ENCODE results near the gene ARHGEF12. TPM values are rescaled to one million over a fixed set of nuclear protein-coding genes. Genes with fewer than 3 reads are reported as not detected.

The ARHGEF12 gene
- total RNA-seq, 2 donors from 2014 or later: 12.9 to 21.5 TPM

DNA sequence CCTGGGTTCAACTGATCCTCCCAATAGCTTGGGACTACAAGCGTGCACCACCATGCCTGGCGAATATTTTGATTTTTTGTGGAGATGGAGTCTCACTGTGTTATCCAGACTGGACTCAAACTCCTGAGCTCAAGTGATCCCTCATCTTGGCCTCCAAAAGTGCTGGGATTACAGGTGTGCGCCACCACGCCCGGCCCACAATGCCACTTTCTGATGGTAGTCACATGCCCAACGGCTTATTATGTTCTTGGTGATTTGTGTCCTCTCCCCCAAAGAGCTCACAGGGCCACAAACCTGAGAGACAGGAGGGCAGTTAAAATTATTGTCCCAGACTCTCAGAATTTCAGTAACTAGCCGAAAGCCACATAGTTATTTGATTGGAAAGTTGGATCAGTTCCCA lies 185.0 kb downstream of the ARHGEF12 start:
- no peaks in the 10 kb centered on the region for H3K9me3 Mint-ChIP-seq

DNA sequence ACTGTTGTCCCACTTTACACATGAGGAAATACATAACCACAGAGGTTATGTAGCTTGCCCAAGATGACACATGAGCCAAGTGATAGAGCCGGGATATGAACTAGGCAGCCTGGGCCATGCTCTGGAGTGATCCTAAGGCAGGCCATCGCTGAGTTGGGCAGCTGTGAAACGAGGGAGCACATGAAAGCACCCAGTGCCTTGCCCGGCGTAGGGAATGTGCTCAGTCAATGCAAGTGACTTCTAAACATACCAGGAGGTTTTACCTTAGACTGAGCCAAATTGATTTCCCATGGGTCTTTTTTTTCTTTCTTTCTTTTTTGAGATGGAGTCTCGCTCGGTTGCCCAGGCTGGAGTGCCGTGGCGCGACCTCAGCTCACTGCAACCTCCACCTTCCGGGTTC lies 185.8 kb downstream of the ARHGEF12 start:
- Mint-ChIP-seq H3K27ac (no peak overlapping the region), H3K9me3 (no peaks in the 10 kb centered on the region), H3K4me1 (no peaks in the 10 kb centered on the region), H3K4me3 (no peak overlapping the region), H3K36me3 (ENCODE audit: low read depth) (no peaks in the 10 kb centered on the region), H3K27me3 (peaks cover 15% of the 10 kb centered on the region)
- no peak for ATAC-seq (replicated peaks)

More for the DNA sequence above, 185.0 kb downstream of the ARHGEF12 start:
- Mint-ChIP-seq H3K4me1 (no peaks in the 10 kb centered on the region), H3K27ac (no peak overlapping the region), H3K27me3 (peaks cover 20% of the 10 kb centered on the region), H3K4me3 (no peak overlapping the region), H3K36me3 (ENCODE audit: low read depth) (no peaks in the 10 kb centered on the region)
- ATAC-seq (replicated peaks): no peak

DNA sequence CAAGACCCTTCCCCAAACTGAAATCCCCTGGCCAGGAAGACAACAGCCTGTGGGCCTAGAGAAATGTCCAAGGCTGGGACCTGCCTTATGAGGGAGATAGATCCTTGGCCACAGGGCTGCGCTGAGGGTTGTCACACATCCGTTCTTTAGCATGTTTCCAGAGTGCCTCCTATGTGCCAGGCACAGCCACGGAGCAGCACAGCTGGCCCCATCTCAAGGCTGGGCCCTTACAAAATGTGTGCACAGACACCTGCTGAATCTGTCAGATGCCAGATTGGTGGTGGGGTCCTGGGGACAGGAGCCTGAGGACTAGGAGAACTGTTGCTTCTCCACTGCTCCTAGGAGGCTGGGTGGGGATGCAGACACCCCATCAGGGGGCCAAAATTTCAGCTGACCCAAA lies 186.5 kb downstream of the ARHGEF12 start:
- no peaks in the 10 kb centered on the region for H3K9me3 Mint-ChIP-seq
- H3K36me3 Mint-ChIP-seq (ENCODE audit: low read depth): no peaks in the 10 kb centered on the region
- H3K27me3 Mint-ChIP-seq: peaks cover 11% of the 10 kb centered on the region
- H3K27ac Mint-ChIP-seq: no peak overlapping the region
- no peaks in the 10 kb centered on the region for H3K4me1 Mint-ChIP-seq
- H3K4me3 Mint-ChIP-seq: no peak overlapping the region
- no peak for ATAC-seq (replicated peaks)

DNA sequence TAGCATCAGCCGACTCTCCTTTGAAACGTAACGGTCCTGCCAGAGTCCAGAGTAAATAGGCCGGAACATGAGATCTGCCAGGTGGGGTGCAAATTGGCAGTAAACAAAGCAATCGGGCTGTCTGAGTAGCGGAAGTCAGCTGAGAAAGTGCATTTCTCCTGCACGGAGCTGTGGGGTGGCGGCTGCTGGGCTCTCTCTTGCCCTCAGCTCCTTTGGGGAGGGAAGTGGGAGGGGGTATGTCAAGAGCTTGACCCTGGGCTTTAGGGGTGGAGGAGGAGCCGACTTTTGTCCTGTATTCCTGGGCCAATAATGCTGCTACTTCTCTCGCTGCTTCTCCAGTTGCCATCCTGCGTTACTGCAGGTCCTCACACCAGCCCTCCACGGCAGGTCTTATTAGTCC lies 187.0 kb downstream of the ARHGEF12 start:
- Mint-ChIP-seq H3K27ac (no peak overlapping the region), H3K4me3 (no peak overlapping the region), H3K27me3 (peaks cover 9% of the 10 kb centered on the region), H3K9me3 (no peaks in the 10 kb centered on the region), H3K4me1 (no peaks in the 10 kb centered on the region), H3K36me3 (ENCODE audit: low read depth) (no peaks in the 10 kb centered on the region)
- ATAC-seq (replicated peaks): no peak

DNA sequence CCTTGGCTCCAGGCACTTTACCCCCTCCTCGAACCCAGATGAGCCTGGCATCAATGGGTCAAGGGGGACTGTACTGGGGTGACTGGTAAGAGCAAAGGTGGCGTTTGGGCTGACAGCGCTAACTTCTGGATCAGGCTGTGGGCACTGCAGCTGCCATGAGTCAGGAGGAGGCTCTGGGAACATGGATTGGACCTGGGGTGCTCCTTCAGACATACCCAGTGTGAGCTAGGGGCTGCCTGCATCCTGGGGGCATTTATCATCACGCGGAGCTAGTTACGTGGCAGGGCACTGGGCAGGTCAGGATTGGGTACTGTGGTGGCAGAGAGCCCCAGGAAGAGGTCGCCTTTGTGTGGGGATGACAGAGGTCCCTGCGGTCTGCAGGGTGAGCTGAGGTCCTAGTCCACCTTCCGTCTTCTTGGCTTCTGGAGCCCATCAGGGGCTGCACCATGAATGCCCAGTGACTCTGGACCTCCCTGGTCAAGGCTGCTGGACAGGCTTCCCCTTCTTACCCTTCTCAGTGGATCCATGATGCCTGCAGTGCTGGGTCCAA lies 188.4 kb downstream of the ARHGEF12 start:
- no peak for ATAC-seq (replicated peaks)
- no peak overlapping the region for H3K27ac Mint-ChIP-seq
- peaks cover 17% of the 10 kb centered on the region for H3K27me3 Mint-ChIP-seq
- H3K36me3 Mint-ChIP-seq (ENCODE audit: low read depth): no peaks in the 10 kb centered on the region
- no peaks in the 10 kb centered on the region for H3K4me1 Mint-ChIP-seq
- no peaks in the 10 kb centered on the region for H3K9me3 Mint-ChIP-seq
- no peak overlapping the region for H3K4me3 Mint-ChIP-seq

DNA sequence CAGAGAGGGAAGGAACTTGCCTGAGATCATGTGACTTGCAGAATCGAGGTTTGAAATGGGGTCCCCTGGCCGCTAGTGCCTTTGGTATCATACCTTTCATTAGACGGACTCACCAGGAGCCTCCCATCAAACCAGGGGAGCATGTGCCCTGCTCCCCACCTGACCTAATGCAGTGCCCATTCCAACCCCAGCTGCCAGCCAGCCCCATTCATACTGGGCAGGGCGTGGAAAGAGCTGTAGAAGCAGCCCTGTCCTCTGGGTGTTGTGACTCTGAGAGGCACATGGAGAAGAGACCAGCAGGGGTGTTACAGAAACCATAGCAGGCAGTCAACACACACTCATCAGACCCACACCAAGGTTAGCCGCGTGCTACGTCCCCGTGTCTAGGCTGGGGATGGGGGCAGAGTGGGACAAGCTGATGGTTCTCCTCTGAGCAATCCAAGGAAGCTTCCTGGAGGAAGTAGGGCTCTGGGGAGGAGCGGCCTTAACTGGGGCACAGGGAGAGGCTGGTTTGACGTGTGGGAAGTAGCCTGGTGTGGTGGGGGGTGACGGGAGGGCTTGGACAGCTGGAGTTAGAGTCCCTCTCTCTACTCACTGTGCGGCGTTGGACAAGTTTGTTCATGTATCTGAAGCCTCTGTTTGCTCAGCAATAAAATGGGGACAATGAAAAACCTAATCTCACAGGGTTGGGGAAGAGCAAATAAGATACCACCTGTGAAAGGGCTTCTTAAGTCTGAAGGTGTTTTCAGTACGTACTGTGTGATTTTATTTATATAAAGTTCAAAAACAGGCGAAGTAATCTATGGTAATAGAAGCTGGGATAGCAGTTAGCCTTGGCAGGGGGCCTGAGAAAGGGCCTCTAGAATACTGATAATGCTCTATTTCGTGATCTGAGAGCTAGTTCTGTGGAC lies 189.3 kb downstream of the ARHGEF12 start:
- no peaks in the 10 kb centered on the region for H3K36me3 Mint-ChIP-seq (ENCODE audit: low read depth)
- no peak overlapping the region for H3K4me3 Mint-ChIP-seq
- H3K27me3 Mint-ChIP-seq: peaks cover 20% of the 10 kb centered on the region
- no peaks in the 10 kb centered on the region for H3K9me3 Mint-ChIP-seq
- no peaks in the 10 kb centered on the region for H3K4me1 Mint-ChIP-seq
- no peak for ATAC-seq (replicated peaks)
- no peak overlapping the region for H3K27ac Mint-ChIP-seq

DNA sequence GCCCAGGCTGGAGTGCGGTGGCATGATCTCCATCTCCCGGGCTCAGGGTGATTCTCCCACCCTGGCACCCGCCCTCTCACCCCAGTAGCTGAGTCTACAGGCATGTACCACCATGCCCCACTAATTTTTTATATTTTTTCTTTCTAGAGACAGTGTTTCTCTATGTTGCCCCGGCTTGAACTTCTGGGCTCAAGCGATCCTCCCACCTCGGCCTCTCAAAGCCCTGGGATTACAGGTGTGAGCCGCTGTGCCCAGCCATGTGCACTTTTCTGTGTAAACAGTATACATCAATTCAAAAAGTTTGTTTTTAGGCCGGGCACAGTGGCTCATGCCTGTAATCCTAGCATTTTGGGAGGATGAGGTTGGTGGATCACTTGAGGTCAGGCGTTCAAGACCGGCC lies 190.0 kb downstream of the ARHGEF12 start:
- no peaks in the 10 kb centered on the region for H3K36me3 Mint-ChIP-seq (ENCODE audit: low read depth)
- ATAC-seq (replicated peaks): no peak
- no peak overlapping the region for H3K27ac Mint-ChIP-seq
- H3K27me3 Mint-ChIP-seq: peaks cover 25% of the 10 kb centered on the region
- H3K9me3 Mint-ChIP-seq: no peaks in the 10 kb centered on the region
- no peaks in the 10 kb centered on the region for H3K4me1 Mint-ChIP-seq
- H3K4me3 Mint-ChIP-seq: no peak overlapping the region

DNA sequence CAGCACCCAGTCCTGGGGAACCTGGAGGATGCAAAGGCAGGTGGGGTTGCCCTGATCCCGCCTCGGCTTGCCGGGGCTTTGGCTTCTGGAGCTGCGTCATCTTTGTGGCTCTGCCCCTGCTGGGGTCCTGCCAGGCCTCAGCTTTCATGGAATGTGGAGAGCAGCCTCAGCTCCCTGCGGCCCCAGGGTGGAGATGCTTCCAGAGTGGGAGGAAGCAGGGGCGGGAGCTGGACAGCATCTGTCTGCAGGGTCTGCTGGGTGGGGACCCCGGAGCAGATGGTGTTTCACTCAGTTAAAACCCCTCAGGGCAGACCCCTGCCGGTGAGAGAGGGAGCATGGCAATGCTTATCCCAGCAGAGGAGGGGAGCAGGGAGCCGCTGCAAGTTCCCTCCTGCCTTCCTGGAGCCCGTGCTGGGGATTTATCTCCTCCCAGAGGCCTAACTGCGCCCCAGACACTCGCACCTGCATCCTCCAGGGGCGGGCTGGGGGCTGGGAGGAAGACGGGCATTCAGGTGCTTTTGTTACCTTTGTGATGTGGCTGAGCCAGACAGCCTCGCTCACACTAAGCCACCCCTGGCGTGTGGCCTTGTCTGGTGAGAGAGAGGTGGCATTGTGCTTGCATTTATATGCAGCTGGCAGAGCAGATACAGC lies 191.0 kb downstream of the ARHGEF12 start:
- H3K9me3 Mint-ChIP-seq: no peaks in the 10 kb centered on the region
- H3K27me3 Mint-ChIP-seq: peaks cover 23% of the 10 kb centered on the region
- no peak for ATAC-seq (replicated peaks)
- no peaks in the 10 kb centered on the region for H3K4me1 Mint-ChIP-seq
- no peaks in the 10 kb centered on the region for H3K36me3 Mint-ChIP-seq (ENCODE audit: low read depth)
- no peak overlapping the region for H3K4me3 Mint-ChIP-seq
- H3K27ac Mint-ChIP-seq: no peak overlapping the region

DNA sequence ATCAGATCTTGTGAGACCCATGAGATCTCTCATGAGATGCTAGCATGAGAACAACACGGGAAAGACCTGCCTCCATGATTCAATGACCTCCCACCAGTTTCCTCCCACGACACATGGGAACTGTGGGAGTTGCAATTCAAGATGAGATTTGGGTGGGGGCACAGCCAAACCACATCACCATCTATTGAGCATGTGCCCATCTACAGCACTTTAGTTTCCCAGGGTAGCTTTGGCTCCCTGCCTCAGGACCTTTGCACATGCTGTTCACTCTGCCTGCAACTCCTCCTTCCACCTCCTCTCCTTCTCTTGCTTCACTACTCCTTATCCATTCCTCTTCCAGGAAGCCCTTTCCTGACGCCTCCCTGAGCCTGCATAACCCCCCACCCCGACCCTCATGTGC lies 192.5 kb downstream of the ARHGEF12 start:
- no peak for ATAC-seq (replicated peaks)
- peaks cover 31% of the 10 kb centered on the region for H3K27me3 Mint-ChIP-seq
- no peaks in the 10 kb centered on the region for H3K4me1 Mint-ChIP-seq
- H3K27ac Mint-ChIP-seq: no peak overlapping the region
- H3K4me3 Mint-ChIP-seq: no peak overlapping the region
- no peaks in the 10 kb centered on the region for H3K9me3 Mint-ChIP-seq
- H3K36me3 Mint-ChIP-seq (ENCODE audit: low read depth): no peaks in the 10 kb centered on the region

DNA sequence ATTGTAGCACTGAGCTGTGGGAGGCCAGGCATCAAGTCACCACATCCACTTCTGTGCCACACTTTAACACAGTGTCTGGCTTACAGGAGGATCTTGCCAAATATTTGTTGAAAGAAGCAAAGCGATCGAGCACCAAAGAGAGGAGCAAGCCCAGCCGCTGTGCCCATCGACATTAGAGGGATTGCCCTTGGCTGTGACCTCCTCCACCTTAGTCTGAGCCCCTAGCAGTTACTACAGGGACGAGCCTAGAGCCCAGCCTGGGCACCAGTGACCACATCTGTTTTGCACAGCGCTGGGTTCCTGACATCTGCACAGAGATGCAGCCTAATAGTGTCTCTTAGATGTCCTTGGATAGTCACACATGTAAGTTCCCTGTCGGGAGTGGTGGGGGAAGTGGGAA lies 193.0 kb downstream of the ARHGEF12 start:
- Mint-ChIP-seq H3K27me3 (peaks cover 35% of the 10 kb centered on the region), H3K4me3 (no peak overlapping the region), H3K27ac (no peak overlapping the region), H3K9me3 (no peaks in the 10 kb centered on the region), H3K36me3 (ENCODE audit: low read depth) (no peaks in the 10 kb centered on the region), H3K4me1 (no peaks in the 10 kb centered on the region)
- ATAC-seq (replicated peaks): no peak

DNA sequence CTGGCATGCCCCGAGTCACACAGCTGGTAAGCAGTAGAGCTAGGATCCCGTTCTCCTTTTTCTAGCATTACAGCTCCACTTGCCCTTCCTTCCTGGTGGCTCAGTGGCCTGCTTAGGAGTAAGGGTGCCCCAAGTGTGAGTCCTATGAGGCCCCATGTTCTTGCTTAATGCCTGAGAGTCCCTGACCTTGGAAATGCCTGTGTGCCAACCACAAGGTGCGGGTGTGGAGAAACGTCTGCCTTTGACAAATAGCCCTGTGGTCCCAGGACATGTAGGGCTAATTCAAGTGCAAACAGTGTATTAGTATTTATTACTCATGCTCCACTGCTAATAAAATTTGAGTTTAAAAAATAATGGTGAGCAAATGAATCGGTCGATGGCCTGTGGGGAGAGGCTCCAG lies 193.7 kb downstream of the ARHGEF12 start:
- Mint-ChIP-seq H3K9me3 (no peaks in the 10 kb centered on the region), H3K4me3 (no peak overlapping the region), H3K27ac (no peak overlapping the region), H3K27me3 (peaks cover 38% of the 10 kb centered on the region), H3K36me3 (ENCODE audit: low read depth) (no peaks in the 10 kb centered on the region), H3K4me1 (no peaks in the 10 kb centered on the region)
- no peak for ATAC-seq (replicated peaks)

DNA sequence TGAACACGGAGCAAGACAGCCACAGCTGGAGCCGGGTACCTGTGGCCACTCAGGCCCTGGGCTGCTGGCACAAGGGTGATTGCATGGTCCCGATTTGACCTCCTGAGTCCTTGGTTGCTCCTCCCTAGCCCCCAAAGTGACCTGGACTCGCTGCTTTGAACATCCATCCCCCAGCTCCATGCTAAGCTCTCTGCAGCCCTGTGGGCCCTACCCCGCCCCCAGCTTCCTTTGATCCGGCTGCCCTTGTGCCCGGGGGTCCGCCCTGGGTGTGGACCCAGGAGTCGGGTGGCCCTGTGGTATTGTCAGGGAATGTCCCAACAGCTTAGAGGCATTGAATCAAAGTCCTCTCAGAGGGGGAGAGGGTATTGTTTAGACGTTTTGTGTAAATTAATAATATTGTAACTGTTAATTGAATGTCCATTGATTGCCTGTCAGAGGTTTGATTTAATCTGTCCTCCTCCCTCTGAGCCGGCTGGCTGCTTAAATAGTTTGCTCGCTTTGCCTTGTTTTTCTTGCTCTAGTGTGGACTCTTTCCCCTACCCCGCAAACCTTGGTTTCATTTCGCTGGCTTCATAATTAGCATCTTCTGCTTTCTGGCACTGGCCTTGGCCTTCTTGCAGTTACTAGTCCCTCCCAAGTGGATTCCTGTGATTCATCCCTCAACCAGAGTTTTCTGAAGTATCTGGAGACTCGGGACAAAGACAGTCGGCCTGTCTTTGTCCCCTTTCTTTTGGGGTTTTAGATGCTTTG lies 196.0 kb downstream of the ARHGEF12 start:
- no peak overlapping the region for H3K4me3 Mint-ChIP-seq
- H3K27me3 Mint-ChIP-seq: peaks cover 48% of the 10 kb centered on the region
- ATAC-seq (replicated peaks): no peak
- H3K4me1 Mint-ChIP-seq: no peaks in the 10 kb centered on the region
- no peaks in the 10 kb centered on the region for H3K36me3 Mint-ChIP-seq (ENCODE audit: low read depth)
- no peak overlapping the region for H3K27ac Mint-ChIP-seq
- H3K9me3 Mint-ChIP-seq: no peaks in the 10 kb centered on the region

DNA sequence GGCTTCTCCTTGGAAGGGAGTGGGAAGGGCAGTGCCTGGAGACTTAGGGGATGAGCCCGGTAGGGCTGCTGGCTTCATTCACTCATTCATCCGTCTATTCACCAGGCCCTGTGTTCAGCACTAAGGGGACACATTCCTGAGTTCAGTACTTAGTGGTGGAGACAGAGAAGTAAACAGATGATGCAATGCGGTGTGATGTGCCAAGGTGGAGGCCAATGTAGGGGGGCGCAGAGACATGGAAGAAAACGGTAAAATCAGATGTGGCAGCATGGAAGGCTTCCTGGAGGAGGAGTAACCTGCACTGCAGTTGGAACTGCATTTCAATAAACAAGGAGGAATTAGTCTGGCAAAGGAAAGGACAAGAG lies 196.6 kb downstream of the ARHGEF12 start:
- Mint-ChIP-seq H3K27ac (no peak overlapping the region), H3K9me3 (no peaks in the 10 kb centered on the region), H3K4me3 (no peak overlapping the region), H3K4me1 (no peaks in the 10 kb centered on the region), H3K36me3 (ENCODE audit: low read depth) (no peaks in the 10 kb centered on the region), H3K27me3 (peaks cover 52% of the 10 kb centered on the region)
- ATAC-seq (replicated peaks): no peak

DNA sequence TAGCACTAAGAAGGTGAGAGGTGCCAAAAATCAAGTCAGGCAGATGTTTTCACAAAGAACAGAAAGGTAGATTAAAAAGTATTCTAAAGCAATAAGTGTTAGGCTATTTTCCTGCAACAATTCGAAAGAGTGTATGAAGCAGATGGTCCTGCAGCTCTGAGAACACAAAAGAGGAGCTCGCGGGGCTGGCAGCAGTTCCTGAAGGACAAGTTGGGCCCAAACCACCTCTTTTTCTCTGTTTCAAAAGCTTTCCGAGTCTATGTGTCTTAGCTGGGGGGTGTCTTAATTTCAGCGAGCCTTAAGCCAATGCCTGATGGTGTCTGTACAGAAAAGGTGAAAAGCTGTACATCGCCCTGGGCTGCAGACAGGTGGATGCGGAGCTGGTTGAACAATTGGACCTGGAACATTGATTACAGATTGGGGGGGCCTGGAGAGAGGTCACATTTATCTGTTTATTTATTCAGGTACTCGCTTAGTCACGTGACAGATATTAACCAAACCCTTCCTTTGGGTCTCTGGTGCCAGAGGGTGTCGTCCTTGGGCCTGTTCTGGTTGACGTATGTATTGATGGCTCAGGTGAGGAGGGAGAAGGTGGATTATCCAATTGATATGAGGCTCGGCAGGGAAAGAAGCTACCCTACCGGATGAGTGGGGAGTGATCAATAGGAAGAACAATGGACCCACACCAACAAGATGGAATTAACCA lies 200.0 kb downstream of the ARHGEF12 start:
- no peaks in the 10 kb centered on the region for H3K36me3 Mint-ChIP-seq (ENCODE audit: low read depth)
- H3K9me3 Mint-ChIP-seq: no peaks in the 10 kb centered on the region
- H3K27me3 Mint-ChIP-seq: peaks cover 41% of the 10 kb centered on the region
- no peak overlapping the region for H3K27ac Mint-ChIP-seq
- H3K4me3 Mint-ChIP-seq: no peak overlapping the region
- no peak for ATAC-seq (replicated peaks)
- H3K4me1 Mint-ChIP-seq: no peaks in the 10 kb centered on the region

Data from activated T-helper 17 cell treated with anti-CD3 and anti-CD28 coated beads, Interleukin-2, amount 50 U/mL, for 72 hours (primary cell).